NCI-H2171 (cell line): ENCODE results near the gene LAIR2.
"Not testable (repeated sequence)": the region's sequence is repeated elsewhere in the genome, so short reads cannot be mapped to it uniquely, and the experiment has no call there.

ENCODE experiments used
- DNase-seq: peaks from one replicate; lab custom pipeline; 2025; lab: John Stamatoyannopoulos, UW

LAIR2 gene

GRCh38 chr19:54464630-54465425 lies 37.8 kb upstream of the LAIR2 start:
- DNase-seq = peak; percentile 62

DNA sequence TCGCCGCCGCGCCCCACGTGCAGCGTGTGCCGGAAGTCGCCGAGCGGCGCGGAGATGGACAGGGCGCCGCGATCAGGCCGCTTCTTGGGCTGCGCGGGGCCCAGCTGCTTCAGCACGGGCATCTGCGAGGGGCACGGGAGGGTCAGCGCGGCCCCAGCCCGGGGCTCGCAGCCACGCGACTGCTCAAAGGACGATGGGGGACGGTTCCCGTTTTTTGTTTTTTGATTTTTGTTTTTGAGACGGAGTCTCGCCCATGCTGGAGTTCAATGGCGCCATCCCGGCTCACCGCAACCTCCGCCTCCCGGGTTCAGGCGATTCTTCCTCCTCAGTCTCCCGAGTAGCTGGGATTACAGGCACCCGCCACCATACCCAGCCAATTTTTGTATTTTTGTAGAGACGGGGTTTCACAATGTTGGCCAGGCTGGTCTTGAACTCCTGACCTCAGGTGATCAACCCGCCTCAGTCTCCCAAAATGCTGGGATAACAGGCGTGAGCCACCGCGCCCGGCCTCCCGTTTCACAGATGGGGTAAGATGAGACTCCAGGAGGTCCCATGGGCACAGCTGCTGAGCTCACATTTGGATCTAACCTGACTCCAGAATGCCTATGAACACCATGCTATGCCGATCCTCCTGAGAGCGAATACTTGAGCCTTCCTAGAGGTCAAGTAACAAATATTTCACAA lies 37.1 kb upstream of the LAIR2 start:
- DNase-seq = no peak

GRCh38 chr19:54466110-54466480 lies 36.5 kb upstream of the LAIR2 start:
- DNase-seq = not testable (repeated sequence)

DNA sequence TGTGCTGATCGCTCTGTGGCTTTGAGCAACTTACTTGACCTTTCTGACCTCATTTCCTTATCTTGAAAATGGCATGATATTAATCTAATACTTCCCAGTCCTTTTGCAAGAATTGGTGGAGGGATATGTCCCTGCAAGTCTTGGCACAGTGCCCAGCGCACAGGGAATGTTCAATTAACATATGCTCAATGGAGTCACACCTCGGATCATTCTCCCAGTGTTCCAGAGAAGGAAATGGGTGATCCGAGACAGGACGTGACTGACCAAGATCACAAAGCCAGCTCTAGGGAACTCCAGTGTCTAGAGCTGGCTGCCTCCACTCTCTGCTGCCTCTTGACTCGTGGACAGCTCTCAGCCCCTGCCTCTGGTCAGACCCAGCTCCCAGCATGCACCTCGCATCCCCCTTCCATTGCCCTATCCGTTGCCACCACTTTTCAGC lies 33.1 kb upstream of the LAIR2 start:
- no peak for DNase-seq

DNA sequence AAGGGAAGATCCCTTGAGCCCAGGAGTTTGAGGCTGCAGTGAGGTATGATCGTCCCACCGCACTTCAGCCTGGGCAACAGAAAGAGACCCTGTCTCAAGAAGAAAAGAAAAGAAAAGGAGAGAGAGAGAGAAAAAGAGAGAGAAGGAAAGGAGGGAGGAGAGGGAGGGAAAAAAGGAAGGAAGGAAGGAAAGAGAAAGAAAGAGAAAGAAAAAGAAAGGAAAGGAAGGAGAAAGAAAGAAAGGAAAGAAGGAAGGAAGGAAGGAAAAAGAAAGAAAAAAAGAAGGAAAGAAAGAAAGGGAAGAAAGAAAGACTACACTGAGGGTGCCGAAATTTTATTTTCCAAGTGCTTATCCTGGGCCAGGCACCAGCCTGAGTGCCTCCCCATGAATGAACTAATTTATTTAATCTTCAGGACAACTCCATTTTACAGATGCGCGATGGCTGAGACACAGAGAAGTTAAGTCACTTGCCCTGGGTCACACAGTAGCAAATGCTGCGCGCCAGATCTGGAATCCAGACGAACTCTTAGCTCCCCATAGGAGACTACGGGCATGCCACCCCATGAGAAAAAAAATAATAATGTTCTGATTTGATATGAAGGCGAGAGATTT lies 32.2 kb upstream of the LAIR2 start:
- no peak for DNase-seq

GRCh38 chr19:54470991-54471782 lies 31.4 kb upstream of the LAIR2 start:
- no peak for DNase-seq

DNA sequence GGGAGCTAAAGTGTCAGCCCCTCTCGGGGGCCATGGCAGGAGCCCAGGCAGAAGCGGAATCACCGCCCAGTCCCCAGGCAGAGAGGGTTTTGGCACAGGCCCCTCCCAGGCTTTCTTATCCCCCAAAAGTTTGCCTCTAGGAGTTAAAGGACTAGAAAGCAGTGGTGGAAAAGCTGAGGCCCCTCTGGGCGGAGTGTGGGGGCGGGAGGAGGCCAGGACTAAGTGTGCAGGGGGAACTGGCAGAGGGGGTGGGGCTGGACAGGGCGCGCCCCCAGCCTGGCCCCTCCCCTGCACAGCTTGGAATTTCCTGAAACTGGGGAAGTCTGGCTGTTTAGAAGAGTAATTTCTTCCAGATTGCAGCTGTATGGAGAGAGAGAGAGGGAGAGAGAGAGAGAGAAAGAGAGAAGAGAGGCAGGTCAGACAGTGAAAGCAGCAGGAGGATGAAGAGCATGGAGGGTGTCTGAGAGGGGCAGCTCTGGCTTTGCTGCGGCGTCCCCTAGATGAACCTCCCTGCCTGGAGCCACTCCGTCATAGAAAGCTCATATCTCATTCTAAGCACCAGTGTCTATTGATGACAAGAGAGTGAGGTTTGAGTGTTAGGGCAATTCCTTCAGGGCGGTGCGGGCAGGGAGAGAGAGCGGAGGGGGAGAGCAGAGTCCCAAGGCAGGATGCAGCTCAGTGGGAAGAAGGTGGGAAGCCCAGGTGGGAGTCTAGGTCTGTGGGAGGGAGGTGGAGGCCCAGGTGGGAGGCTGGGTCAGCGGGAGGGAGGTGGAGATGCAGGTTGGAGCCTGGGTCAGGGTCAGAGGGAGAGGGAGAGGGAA lies 29.4 kb upstream of the LAIR2 start, which contains the start of gene CDC42EP5:
Gene CDC42EP5, minus strand, starts transcription at position 226 of the 821 bp plus-strand sequence. CDS start 7,749 bp downstream, outside the sequence.
- no peak for DNase-seq

- no peak for DNase-seq
Measured at GRCh38 chr19:54473892-54474372, 28.7 kb upstream of the LAIR2 start.

- no peak for DNase-seq
Measured at GRCh38 chr19:54475706-54476105, 26.9 kb upstream of the LAIR2 start.

DNA sequence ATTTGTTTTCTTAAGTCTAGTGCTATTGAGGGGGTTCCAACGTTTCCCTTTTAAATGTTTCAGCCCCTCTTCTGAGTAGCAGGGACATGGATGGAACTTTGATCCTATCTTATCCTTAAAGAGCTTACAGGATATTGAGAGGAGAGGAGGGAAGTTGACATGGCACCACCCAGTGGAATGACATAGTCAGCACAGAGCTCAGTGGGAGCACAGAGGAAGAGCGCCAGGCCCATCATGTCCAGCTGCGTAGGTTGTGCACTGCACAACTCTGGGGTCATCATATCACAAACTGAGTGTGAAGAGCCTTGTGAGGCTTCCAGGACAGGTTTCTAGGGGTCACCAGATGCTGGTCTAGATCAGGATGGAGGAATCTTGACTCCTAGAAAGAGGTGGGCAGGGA lies 25.0 kb upstream of the LAIR2 start:
- no peak for DNase-seq

DNA sequence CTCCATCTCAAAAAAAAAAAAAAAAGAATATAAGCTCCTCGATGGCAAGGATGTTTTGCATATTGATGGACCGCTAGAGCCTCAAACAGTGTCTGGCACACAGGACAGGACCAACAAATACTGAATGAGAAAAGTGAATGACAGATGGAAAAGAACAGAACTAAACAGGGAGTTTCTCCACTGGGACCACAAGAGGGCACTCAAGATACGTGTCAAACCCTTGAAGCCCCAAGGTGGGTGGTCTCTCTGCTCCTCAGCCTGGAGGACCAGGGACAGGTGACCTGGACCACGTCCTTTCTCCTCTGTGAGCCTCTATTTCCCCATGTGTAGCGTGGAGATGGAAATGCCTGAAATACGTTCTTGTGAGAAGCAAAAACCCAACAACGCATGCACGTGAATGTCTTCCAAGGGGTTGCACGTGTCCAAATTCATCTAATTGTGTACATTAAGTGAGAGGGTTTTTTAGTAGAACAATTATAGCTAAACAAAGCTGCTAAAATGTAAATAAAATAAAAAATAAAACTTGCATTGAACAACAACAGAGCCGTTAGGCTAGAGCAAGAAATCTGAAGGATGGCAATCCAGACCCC lies 23.9 kb upstream of the LAIR2 start:
- no peak for DNase-seq

DNA sequence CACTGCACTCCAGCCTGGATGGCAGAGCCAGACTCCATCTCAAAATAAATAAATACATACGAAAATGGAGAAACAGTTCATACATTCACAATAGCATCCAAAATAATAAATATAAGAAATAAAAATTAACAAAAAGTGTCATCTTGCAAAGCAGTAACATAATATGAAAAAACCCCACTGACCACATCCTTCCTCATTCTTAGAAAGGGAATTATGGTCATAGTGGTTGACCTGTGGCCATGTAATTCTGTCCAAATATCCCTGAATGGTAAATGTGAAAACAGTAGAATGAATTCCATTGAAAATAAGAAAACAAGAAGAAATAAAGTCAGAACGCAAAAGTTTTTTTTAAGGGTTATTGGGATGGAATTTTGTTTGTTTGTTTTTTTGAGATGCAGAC lies 22.6 kb upstream of the LAIR2 start:
- DNase-seq = no peak

- DNase-seq = peak; percentile 45
Measured at GRCh38 chr19:54481326-54481930, 21.2 kb upstream of the LAIR2 start.

GRCh38 chr19:54482889-54483288 lies 19.7 kb upstream of the LAIR2 start:
- no peak for DNase-seq

DNA sequence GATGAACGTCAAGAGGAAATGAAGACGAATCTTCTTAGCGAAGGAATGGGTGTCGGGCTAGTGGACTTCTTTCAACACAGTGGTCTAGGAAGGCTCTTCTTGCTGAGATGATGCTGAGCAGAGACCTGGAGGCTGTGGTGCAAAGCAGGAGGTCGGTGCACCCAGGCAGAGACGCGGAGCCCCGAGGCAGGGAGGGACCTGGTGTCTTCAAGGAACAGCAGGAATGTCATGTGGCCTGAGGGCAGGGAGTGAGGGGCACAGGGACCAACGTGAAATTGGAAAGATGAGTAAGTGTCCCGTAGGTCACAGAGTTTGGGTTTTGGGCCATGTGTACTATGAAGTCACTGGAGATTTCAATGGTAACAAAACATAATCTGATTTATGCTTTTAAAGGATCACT lies 18.2 kb upstream of the LAIR2 start:
- no peak for DNase-seq

DNA sequence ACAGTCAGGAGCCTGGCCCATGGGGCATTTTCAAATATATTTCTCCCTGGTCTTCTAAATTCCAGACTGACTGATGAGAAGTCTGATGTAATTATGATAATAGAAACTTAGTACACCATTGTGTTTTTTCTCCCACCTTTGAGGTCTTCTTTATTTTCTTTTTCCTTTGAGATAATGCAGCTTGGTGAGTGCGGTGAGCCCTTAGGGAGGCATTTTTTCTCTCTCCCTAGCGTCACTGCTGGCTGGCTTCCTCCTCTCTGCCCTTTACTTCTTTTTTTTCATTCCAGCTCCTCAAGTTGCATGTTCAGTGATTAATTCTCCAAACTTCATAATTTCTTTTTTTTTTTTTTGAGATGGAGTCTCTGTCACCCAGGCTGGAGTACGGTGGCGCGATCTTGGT lies 16.8 kb upstream of the LAIR2 start:
- DNase-seq = no peak

DNA sequence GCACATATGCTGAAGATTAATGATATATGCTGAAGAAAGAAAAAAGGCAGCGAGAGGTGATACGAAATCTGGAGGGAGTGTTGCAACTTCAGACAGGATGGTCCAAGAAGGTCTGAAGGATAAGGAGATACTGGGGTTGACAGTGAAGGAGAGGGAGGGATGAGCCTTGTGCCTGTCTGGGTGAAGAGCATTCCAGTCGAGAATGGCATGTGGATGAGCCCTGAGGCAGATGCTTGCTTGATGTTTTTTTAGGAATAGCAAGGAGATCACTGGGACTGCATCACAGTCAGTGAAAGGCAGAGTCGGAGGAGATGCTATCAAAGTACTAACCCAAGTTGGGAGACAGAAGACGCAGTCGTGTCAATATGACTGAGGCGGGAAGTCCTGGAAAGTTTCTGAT lies 13.3 kb upstream of the LAIR2 start:
- no peak for DNase-seq

- DNase-seq = no peak
Measured at GRCh38 chr19:54489766-54490165, 12.9 kb upstream of the LAIR2 start.

GRCh38 chr19:54492568-54492967 lies 10.1 kb upstream of the LAIR2 start:
- DNase-seq = no peak

DNA sequence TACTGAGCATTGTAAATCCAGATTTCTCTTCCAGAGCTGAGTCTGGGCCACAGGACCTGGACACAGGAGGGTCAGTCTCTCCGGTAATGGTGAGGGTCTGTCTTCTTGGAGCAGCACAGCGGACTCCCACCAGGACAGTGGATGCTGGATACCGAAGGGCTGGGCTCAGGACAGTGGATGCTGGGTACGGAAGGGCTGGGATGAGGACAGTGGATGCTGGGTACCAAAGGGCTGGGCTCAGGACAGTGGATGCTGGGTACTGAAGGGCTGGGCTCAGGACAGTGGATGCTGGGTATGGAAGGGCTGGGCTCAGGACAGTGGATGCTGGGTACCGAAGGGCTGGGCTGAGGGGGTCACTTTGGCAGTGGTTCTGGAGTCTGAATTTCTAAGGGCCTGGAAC lies 9.6 kb upstream of the LAIR2 start:
- DNase-seq = not testable (repeated sequence)
